ENCODE measurements around the gene C4orf36. TPM values are rescaled to one million over a fixed set of nuclear protein-coding genes. Genes with fewer than 3 reads are reported as not detected.
"Not testable (repeated sequence)": the region's sequence is repeated elsewhere in the genome, so short reads cannot be mapped to it uniquely, and the experiment has no call there.

Gene C4orf36
- total and polyA plus RNA-seq, 9 donors = 0.74 to 4.3 (median 1.6) TPM; not detected in 2

GRCh38 chr4:86890790-86891189, 1.4 kb downstream of the C4orf36 start:
- DNase-seq = no peak
- H3K9me3 ChIP-seq = no peaks in the 10 kb centered on the region
- H3K4me1 ChIP-seq (ENCODE audit: insufficient read depth) = no peaks in the 10 kb centered on the region
- intact Hi-C loops (cut with DNase I) = loop anchor here in 3 of 4 donors (5.0 to 10.0 kb wide), 3 partner anchors 73 to 396 kb away; partner anchors contain the start of gene PTPN13 (in 3 of the 3)
- no peaks in the 10 kb centered on the region for H3K27me3 ChIP-seq
- H3K36me3 ChIP-seq = no peaks in the 10 kb centered on the region
- H3K4me3 ChIP-seq = no peak overlapping the region
- H3K27ac ChIP-seq = no peak overlapping the region
- TF ChIP-seq EP300 (IDR thresholded peaks at IDR 0.05) (no peak), POLR2A (IDR thresholded peaks at IDR 0.05) (no peak), CTCF (IDR thresholded peaks at IDR 0.05) (no peak)
- WGBS, 3 donors = 38 to 44% (median 44%) methylated on average over 7 of the region's 7 CpGs

- H3K9me3 ChIP-seq = no peaks in the 10 kb centered on the region
- DNase-seq = no peak
- no peak overlapping the region for H3K4me3 ChIP-seq
- no peaks in the 10 kb centered on the region for H3K4me1 ChIP-seq (ENCODE audit: insufficient read depth)
- TF ChIP-seq POLR2A (IDR thresholded peaks at IDR 0.05) (no peak), CTCF (IDR thresholded peaks at IDR 0.05) (no peak)
- no peak overlapping the region for H3K27ac ChIP-seq
- 74 to 76% (median 74%) methylated on average over 1 of the region's 1 CpG for WGBS, 3 donors
- H3K27me3 ChIP-seq = no peaks in the 10 kb centered on the region
- no peaks in the 10 kb centered on the region for H3K36me3 ChIP-seq
- intact Hi-C loops (cut with DNase I) = no loop called here
Observed at GRCh38 chr4:86879641-86880040, 12.6 kb downstream of the C4orf36 start.

DNA sequence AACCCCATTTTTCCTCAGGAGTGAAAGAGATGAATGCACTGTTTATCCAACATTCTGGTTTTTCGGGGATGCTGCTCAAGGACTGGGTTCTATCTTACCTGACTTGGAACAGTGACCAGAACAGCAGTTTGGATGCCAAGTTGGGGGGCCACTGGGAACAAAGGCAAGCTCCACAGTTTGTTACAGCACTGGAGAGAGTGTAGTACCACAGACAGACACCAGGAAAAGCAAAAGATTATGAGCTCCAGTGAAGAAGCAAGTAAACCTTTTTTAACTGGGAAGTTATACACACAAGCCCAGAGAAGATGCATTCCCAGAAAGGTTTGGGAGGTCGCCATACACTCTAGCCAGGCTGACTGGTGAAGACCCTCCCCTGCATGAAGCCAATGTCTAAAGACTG, 13.6 kb downstream of the C4orf36 start:
- intact Hi-C loops (cut with DNase I) = no loop called here
- Histone ChIP-seq H3K36me3 (no peaks in the 10 kb centered on the region), H3K4me1 (ENCODE audit: insufficient read depth) (no peaks in the 10 kb centered on the region), H3K27me3 (no peaks in the 10 kb centered on the region), H3K9me3 (no peaks in the 10 kb centered on the region), H3K27ac (no peak overlapping the region), H3K4me3 (no peak overlapping the region)
- DNase-seq = no peak
- WGBS, 3 donors = 98 to 100% (median 99%) methylated on average over 2 of the region's 2 CpGs
- no peak for TF ChIP-seq EP300 (IDR thresholded peaks at IDR 0.05)
- TF ChIP-seq CTCF (IDR thresholded peaks at IDR 0.05) = no peak
- TF ChIP-seq POLR2A (IDR thresholded peaks at IDR 0.05) = no peak

DNA sequence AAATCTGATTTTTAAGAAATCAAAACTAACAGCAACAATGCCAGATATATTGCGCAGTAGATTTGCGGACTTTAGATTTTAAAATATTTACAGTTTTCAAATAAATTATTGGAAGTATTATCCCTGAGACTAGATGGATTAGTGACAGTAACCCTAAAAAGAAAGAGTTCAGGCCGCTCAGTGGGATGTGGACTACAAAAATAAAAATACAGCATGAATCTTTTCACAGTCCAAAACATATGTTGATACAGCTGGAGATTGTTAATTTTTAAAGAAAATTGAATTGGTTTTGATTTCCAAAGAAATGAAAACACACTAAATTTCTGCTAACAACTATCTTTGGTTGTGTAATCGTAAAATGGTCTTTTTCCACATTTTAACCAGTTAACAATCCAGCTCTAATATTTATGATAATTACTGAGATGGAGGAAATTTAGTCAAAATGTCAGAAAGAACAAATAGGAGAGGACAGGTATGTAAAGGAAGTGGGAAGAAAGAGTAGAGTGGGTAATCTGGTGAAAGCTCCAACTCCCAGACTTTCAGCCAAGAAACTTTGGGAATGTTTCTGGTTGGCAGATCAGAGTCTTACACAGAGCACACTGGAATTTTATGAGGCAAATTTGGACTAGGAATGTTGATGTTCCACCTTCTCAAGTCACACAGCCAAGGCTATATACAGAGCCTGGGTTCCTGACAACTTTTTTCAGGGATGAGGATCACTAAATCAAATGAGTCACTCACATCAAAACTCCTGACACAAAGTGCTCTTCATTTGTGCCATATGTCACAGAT, 15.1 kb downstream of the C4orf36 start:
- 38 to 62% (median 58%) methylated on average over 4 of the region's 4 CpGs for WGBS, 3 donors
- Histone ChIP-seq H3K4me3 (no peak overlapping the region), H3K27ac (no peak overlapping the region), H3K4me1 (ENCODE audit: insufficient read depth) (no peaks in the 10 kb centered on the region), H3K27me3 (no peaks in the 10 kb centered on the region), H3K9me3 (no peaks in the 10 kb centered on the region), H3K36me3 (no peaks in the 10 kb centered on the region)
- TF ChIP-seq EP300 (IDR thresholded peaks at IDR 0.05) (no peak), POLR2A (IDR thresholded peaks at IDR 0.05) (no peak), CTCF (IDR thresholded peaks at IDR 0.05) (no peak)
- intact Hi-C loops (cut with DNase I) = no loop called here
- no peak for DNase-seq

GRCh38 chr4:86875436-86875835, 16.8 kb downstream of the C4orf36 start:
- H3K36me3 ChIP-seq; H3K27ac ChIP-seq; DNase-seq; H3K4me3 ChIP-seq; H3K9me3 ChIP-seq; intact Hi-C loops (cut with DNase I); H3K27me3 ChIP-seq; H3K4me1 ChIP-seq (ENCODE audit: insufficient read depth): not testable (repeated sequence)
- WGBS, 3 donors = 64 to 83% (median 80%) methylated on average over 4 of the region's 4 CpGs

All from ovary (tissue), 9 donors.